H9 (cell line): Measurements from ENCODE around the gene LUZP1. TPM values are rescaled to one million over a fixed set of nuclear protein-coding genes. Genes with fewer than 3 reads are reported as not detected.
A peak's percentile ranks its signal among the peaks of the same experiment; 100 is the strongest.

Source experiments
- DNase-seq: peaks from one replicate; pipeline ENCODE4 v3.0.0-alpha.2; 2017
- H2AFZ ChIP-seq: one replicate; pipeline ENCODE4 v1.6.1; 2013; ENCODE audit warnings: mild to moderate bottlenecking, low read length, control low read depth, moderate library complexity
- H2AK5ac ChIP-seq: 2 replicates; pipeline ENCODE4 v1.6.1; 2013; ENCODE audit warnings: low read length, control low read depth, mixed read lengths; ENCODE audit not compliant: insufficient read length
- H2BK120ac ChIP-seq: one replicate; pipeline ENCODE4 v1.6.1; 2013; ENCODE audit warnings: low read depth, mild to moderate bottlenecking, low read length, control low read depth, inconsistent platforms; ENCODE audit not compliant: poor library complexity, severe bottlenecking
- H2BK12ac ChIP-seq: 2 replicates; pipeline ENCODE4 v1.6.1; 2013; ENCODE audit warnings: low read length, control low read depth, mixed read lengths, low read depth; ENCODE audit not compliant: insufficient read length
- H2BK15ac ChIP-seq: 2 replicates; pipeline ENCODE4 v1.6.1; 2013; ENCODE audit warnings: low read depth, low read length, control low read depth
- H2BK20ac ChIP-seq: one replicate; pipeline ENCODE4 v1.6.1; 2013; ENCODE audit warnings: low read depth, mild to moderate bottlenecking, low read length, control low read depth, inconsistent platforms; ENCODE audit not compliant: poor library complexity, severe bottlenecking
- H2BK5ac ChIP-seq: 2 replicates; pipeline ENCODE4 v1.6.1; 2013; ENCODE audit warnings: low read length, control low read depth, mixed read lengths; ENCODE audit not compliant: insufficient read length
- H3K14ac ChIP-seq: 2 replicates; pipeline ENCODE4 v1.6.1; 2013; ENCODE audit warnings: low read length, control low read depth; ENCODE audit not compliant: insufficient read depth
- H3K18ac ChIP-seq: 2 replicates; pipeline ENCODE4 v1.6.1; 2013; ENCODE audit warnings: low read depth, mild to moderate bottlenecking, mixed read lengths, low read length, control low read depth; ENCODE audit not compliant: insufficient read length
- H3K23ac ChIP-seq: 2 replicates; pipeline ENCODE4 v1.6.1; 2013; ENCODE audit warnings: low read length, control low read depth, mixed read lengths, low read depth; ENCODE audit not compliant: insufficient read length
- H3K23me2 ChIP-seq: 2 replicates; pipeline ENCODE4 v1.6.1; 2013; ENCODE audit warnings: low read depth, mild to moderate bottlenecking, mixed read lengths, low read length, control low read depth; ENCODE audit not compliant: insufficient read length, poor library complexity, severe bottlenecking
- H3K27ac ChIP-seq: 2 replicates; pipeline ENCODE4 v1.5.1; 2013; ENCODE audit warnings: low read length, control low read depth, mixed read lengths, low read depth; ENCODE audit not compliant: insufficient read length
- H3K27me3 ChIP-seq: 2 replicates; pipeline ENCODE4 v1.6.1; 2013; ENCODE audit warnings: low read length, control low read depth, inconsistent platforms; ENCODE audit not compliant: insufficient read depth
- H3K4ac ChIP-seq: 2 replicates; pipeline ENCODE4 v1.6.1; 2013; ENCODE audit warnings: low read depth, mild to moderate bottlenecking, control low read depth, inconsistent platforms, low read length, moderate library complexity
- H3K4me1 ChIP-seq: 2 replicates; pipeline ENCODE4 v1.6.1; 2013; ENCODE audit warnings: low read length, control low read depth, inconsistent platforms; ENCODE audit not compliant: insufficient read depth
- H3K4me2 ChIP-seq: 2 replicates; pipeline ENCODE4 v1.6.1; 2013; ENCODE audit warnings: low read length, control low read depth, mixed read lengths; ENCODE audit not compliant: insufficient read length, insufficient read depth
- H3K56ac ChIP-seq: 2 replicates; pipeline ENCODE4 v1.6.1; 2013; ENCODE audit warnings: low read depth, mild to moderate bottlenecking, mixed read lengths, low read length, control low read depth; ENCODE audit not compliant: insufficient read length
- H3K79me1 ChIP-seq: 2 replicates; pipeline ENCODE4 v1.6.1; 2013; ENCODE audit warnings: low read depth, mild to moderate bottlenecking, moderate library complexity, low read length, control low read depth, inconsistent platforms; ENCODE audit not compliant: insufficient read depth, poor library complexity, severe bottlenecking
- H3K79me2 ChIP-seq: 2 replicates; pipeline ENCODE4 v1.6.1; 2013; ENCODE audit warnings: low read length, control low read depth, inconsistent platforms; ENCODE audit not compliant: insufficient read depth
- H3K9ac ChIP-seq: 2 replicates; pipeline ENCODE4 v1.6.1; 2013; ENCODE audit warnings: low read length, control low read depth, mixed read lengths; ENCODE audit not compliant: insufficient read length; ENCODE audit errors: extremely low read depth
- H3K9me3 ChIP-seq: one replicate; pipeline ENCODE4 v1.6.1; 2013; ENCODE audit warnings: low read depth, low read length, inconsistent platforms; ENCODE audit not compliant: control insufficient read depth
- H3T11ph ChIP-seq: one replicate; pipeline ENCODE4 v1.6.1; 2013; ENCODE audit warnings: mild to moderate bottlenecking, low read length, control low read depth, inconsistent platforms
- H4K20me1 ChIP-seq: one replicate; pipeline ENCODE4 v1.6.1; 2013; ENCODE audit not compliant: control insufficient read depth, insufficient read length, insufficient read depth
- H4K5ac ChIP-seq: 2 replicates; pipeline ENCODE4 v1.6.1; 2013; ENCODE audit warnings: low read depth, mild to moderate bottlenecking, mixed read lengths, low read length, control low read depth; ENCODE audit not compliant: insufficient read length
- H4K8ac ChIP-seq: replicated peaks from 2 replicates; pipeline ENCODE4 v1.6.1; 2013; ENCODE audit warnings: low read length, control low read depth, mixed read lengths, low read depth; ENCODE audit not compliant: insufficient read length
- H4K91ac ChIP-seq: 2 replicates; pipeline ENCODE4 v1.6.1; 2013; ENCODE audit warnings: low read depth, mild to moderate bottlenecking, moderate library complexity, mixed read lengths, low read length, control low read depth; ENCODE audit not compliant: insufficient read length
- H3K27ac Mint-ChIP-seq, 3 experiments: 2 replicates in 2 of 3; 3 replicates in 1 of 3; pipeline ENCODE4 v1.8.0; 2020 to 2021; ENCODE audit warnings: mixed read lengths in 3 of 3, mild to moderate bottlenecking in 1 of 3, moderate library complexity in 1 of 3
- H3K27me3 Mint-ChIP-seq: 2 replicates; pipeline ENCODE4 v1.8.0; 2021; ENCODE audit warnings: low read depth, mild to moderate bottlenecking, moderate library complexity, mixed read lengths
- H3K36me3 Mint-ChIP-seq, 3 experiments: 2 replicates in 2 of 3; 3 replicates in 1 of 3; pipeline ENCODE4 v1.8.0; 2020 to 2021; ENCODE audit warnings: low read depth in 3 of 3, mixed read lengths in 3 of 3; ENCODE audit not compliant: insufficient read depth in 1 of 3
- H3K4me1 Mint-ChIP-seq, 2 experiments: 2 replicates each; pipeline ENCODE4 v1.8.0; 2020; ENCODE audit warnings: mixed read lengths in 2 of 2
- H3K4me3 Mint-ChIP-seq, 2 experiments: 2 replicates in 1 of 2; 3 replicates in 1 of 2; pipeline ENCODE4 v1.8.0; 2020 to 2021; ENCODE audit warnings: mild to moderate bottlenecking in 2 of 2, mixed read lengths in 2 of 2, moderate library complexity in 1 of 2
- H3K9me3 Mint-ChIP-seq, 2 experiments: 2 replicates in 1 of 2; 3 replicates in 1 of 2; pipeline ENCODE4 v1.8.0; 2020; ENCODE audit warnings: mild to moderate bottlenecking in 2 of 2, mixed read lengths in 2 of 2, moderate library complexity in 1 of 2
- WGBS: extraction: QIAGEN DNeasy Blood & Tissue Kit; methylation state at CpG from one replicate; pipeline ENCODE4 v1.1.7; 2013; ENCODE audit warnings: missing lambda C conversion rate, low lambda C conversion rate, mixed read lengths; ENCODE audit not compliant: insufficient read length; ENCODE audit errors: extremely low coverage; 5-methylcytosine and 5-hydroxymethylcytosine counted together
- total RNA-seq: library from RNA; stranded (reverse); gene quantifications from 2 replicates; pipeline ENCODE4 v1.2.1, GENCODE V29; 2021
- TF ChIP-seq, protein P1 (sequence below): fragments of 200-600 bp; sonication (generic); conservative IDR thresholded peaks from 3 replicates; pipeline ENCODE4 v1.8.0; 2021; ENCODE audit warnings: antibody characterized with exemption, mild to moderate bottlenecking

Gene LUZP1
- total RNA-seq, 1 experiment from 2014 or later: 48.2 TPM

DNA sequence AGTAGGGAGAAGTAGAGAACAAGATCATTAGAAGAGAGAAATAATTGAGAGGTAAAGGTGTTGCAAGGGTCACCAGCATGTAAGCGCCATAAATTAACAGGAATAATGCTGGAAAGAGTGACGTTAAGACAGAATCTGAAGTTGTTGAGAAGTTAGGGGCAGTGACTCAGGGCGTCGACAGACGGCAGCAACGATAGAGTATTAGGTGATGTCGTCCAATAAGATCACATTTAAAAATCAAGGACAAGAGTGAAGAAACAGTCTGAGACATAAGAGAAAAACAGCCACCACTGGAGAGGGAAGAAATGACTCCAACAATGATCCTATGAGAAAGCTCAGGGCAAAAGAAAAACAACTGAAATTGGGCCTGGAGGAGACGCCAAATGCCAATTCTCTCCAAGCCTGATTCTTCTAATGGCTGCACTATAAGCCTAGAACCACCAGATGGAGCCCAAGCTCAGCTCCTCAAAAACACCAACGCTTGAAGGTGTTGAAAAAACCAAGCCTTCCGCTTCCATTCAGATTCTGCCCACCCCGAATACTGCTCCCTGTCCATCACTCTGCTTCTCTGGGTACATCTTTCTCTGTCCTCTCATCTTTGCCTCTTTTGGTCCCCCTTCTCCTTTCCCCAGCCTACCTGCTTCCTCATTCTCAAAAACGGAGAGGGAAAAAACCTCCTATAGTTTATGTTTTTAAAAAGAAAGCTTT lies 70.0 kb downstream of the LUZP1 start:
- H3K23me2 ChIP-seq: no peaks in the 10 kb centered on the region
- no peaks in the 10 kb centered on the region for H4K20me1 ChIP-seq
- H3K56ac ChIP-seq: no peak overlapping the region
- no peak overlapping the region for H2AFZ ChIP-seq
- no peak overlapping the region for H2BK20ac ChIP-seq
- no peak overlapping the region for H3K4ac ChIP-seq
- Mint-ChIP-seq H3K4me1 (peaks cover 18 to 31% of the 10 kb centered on the region in 2 experiments), H3K27me3 (no peaks in the 10 kb centered on the region), H3K27ac (no peak overlapping the region), H3K9me3 (no peaks in the 10 kb centered on the region), H3K36me3 (peaks cover 6 to 18% (median 16%) of the 10 kb centered on the region in 3 experiments; a peak in 5 of 7 replicates), H3K4me3 (no peak overlapping the region)
- peak; percentile 71 for DNase-seq
- no peak overlapping the region for H3K23ac ChIP-seq
- H3T11ph ChIP-seq: no peak overlapping the region
- H2BK5ac ChIP-seq: no peak overlapping the region
- no peaks in the 10 kb centered on the region for H3K27me3 ChIP-seq
- H3K4me2 ChIP-seq: no peak overlapping the region
- H4K8ac ChIP-seq: no peak overlapping the region
- H2BK12ac ChIP-seq: no peak overlapping the region
- H3K4me1 ChIP-seq: peaks cover 10% of the 10 kb centered on the region; the same call in 1 of the 2 replicates
- no peak overlapping the region for H4K91ac ChIP-seq
- H3K18ac ChIP-seq: no peak overlapping the region
- no peak overlapping the region for H3K14ac ChIP-seq
- TF ChIP-seq, protein P1, sequence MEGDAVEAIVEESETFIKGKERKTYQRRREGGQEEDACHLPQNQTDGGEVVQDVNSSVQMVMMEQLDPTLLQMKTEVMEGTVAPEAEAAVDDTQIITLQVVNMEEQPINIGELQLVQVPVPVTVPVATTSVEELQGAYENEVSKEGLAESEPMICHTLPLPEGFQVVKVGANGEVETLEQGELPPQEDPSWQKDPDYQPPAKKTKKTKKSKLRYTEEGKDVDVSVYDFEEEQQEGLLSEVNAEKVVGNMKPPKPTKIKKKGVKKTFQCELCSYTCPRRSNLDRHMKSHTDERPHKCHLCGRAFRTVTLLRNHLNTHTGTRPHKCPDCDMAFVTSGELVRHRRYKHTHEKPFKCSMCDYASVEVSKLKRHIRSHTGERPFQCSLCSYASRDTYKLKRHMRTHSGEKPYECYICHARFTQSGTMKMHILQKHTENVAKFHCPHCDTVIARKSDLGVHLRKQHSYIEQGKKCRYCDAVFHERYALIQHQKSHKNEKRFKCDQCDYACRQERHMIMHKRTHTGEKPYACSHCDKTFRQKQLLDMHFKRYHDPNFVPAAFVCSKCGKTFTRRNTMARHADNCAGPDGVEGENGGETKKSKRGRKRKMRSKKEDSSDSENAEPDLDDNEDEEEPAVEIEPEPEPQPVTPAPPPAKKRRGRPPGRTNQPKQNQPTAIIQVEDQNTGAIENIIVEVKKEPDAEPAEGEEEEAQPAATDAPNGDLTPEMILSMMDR: peak; percentile 89
- no peak overlapping the region for H3K27ac ChIP-seq
- no peaks in the 10 kb centered on the region; the same call in 1 of the 2 replicates for H3K79me2 ChIP-seq
- H2AK5ac ChIP-seq: no peak overlapping the region
- H3K9ac ChIP-seq: no peak overlapping the region
- no peaks in the 10 kb centered on the region for H3K9me3 ChIP-seq
- H3K79me1 ChIP-seq: peaks cover 3% of the 10 kb centered on the region
- no peak overlapping the region for H2BK120ac ChIP-seq
- no peak overlapping the region for H4K5ac ChIP-seq
- no CpG with 5 or more reads among the region's 12 CpGs for WGBS
- H2BK15ac ChIP-seq: no peak overlapping the region
